Renal pelvis (tissue), 4 donors: ENCODE results near the gene AP5Z1. TPM values are rescaled to one million over a fixed set of nuclear protein-coding genes. Genes with fewer than 3 reads are reported as not detected.

Source experiments
- DNase-seq: peaks from one replicate; pipeline ENCODE4 v3.0.0-alpha.2; 2013
- polyA plus RNA-seq, 3 donors: library from polyadenylated mRNA; unstranded; fragments of 120-200 nt; gene quantifications; one replicate each; pipeline ENCODE4 v1.2.1, GENCODE V29; 2013; ENCODE audit not compliant: insufficient read length in 3 of 3

AP5Z1 gene
- polyA plus RNA-seq, 3 donors, result 23.0 to 31.6 (median 27.3) TPM

DNA sequence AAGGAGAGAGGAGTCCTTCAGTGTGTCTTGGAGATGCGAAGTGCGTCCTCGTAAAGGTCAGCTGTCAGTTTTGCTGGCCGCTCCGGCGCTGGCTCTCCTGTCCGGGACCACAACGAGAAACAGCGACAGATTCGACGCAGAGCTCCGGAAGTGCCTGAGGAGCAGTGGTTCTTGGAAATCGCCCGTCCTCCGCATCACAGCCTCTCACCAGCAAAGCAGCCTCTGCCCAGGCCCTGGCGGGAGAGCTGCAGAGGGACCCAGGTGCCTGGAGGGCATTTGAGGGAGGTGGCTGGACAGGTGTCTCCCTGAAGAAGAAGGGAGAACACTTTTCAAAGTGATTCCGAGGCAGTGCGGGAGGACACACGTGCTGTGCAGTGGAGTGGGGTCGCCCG is 11.6 kb upstream of the AP5Z1 start:
- DNase-seq, result no peak

DNA sequence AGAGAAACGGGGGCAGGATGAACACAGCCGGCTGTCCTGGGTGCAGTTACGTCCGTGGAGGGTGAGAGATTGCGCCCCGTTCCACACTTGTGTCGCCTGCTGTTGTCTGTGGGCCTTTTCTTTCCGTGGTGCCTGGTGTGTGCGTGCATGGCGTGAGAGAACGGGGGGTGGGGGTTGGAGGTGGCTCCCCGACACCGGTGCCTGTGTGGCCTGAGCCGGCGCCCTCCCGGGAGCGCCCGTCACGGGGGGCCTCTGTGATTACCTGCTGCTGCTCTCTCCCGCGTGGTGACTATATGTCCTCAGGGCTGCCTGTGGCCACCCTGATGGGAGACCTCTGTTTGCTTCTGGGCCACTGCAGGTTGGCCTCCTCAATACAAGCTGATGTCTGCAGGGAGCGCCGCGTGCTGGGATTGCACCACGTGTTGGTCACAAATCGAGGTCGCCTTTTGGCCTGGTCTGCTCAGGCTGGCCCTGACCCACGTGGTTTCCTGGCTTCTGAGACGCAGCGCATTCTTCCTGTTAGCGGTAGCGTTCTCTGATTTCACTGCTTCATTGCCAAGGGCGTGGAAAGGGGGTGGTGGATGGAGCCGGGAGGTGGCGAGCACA is 10.9 kb upstream of the AP5Z1 start:
- DNase-seq, result no peak

DNA sequence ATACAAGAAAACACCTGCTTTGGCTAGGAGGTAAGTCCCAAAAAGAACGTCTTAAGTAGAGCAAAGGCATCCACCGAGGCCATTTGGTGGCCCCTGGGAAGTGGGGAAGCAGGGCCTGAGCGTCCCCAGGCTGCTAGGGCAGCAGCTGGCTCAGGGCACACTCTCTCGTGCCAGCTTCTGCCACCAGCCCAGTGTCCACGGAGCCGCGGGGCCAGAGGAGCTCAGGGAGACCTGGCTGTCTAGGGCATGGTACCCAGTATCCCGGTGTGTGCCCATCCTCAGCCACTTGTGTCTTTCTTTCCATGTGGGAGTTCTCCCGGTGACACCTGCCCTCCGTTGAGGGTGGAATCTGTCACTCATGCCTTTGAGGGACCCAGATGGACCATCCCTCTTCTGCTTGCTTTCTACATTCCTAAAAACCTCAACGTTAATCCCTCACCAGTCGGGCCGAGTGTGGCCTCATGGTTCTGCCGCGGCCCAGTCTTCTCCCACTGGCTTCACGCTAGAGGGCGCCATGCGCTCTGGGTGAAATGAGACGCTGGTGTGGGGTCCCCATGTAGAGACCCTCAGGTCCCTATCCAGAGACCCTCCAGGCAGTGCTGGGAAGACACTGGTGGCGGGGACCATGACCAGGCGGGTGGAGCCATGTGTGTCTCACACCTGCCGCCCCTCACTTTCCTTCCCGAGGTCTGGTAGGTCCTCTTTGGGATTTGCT is 9.5 kb upstream of the AP5Z1 start:
- DNase-seq, result no peak

DNA sequence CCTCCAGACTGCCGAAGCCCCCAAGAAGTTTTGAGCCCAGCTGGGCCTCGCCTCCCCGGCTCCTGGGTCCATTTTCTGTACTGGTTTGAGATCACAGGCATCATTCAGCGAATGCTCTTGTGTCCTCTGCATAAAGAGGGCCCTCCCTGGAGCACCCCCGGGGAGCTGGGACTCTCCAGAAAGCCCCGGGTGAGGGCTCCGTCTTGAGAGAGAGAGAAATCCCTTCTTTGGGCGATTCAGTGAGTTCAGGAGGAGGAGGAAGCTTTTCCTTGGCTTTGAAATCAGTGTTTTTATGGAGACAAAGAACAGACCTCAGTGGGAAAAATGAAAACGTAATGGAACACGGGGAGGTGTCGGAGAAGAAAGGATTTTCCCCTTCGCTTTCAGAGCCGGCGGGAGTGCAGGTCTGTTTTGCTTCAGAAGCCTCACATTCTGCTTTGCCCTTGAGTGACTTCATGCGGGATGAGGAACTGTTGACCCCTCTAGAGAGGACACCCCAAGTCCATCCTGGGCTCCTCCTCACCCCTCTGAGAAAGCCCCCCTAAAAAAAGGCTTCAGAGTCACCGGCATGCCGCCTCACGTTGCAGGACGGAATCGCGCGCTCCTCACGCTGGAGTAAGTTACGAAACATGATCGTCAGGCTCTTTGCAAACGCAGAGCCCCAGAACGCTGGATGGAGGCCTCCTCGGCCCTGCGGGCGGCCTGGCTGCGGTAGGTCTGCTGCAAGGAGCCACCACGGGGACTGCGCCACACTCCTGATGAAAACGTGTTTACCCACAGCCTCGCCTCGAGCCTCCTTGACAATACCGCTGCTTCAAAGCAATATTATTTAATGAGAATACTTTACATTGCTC is 8.5 kb upstream of the AP5Z1 start:
- no peak for DNase-seq

DNA sequence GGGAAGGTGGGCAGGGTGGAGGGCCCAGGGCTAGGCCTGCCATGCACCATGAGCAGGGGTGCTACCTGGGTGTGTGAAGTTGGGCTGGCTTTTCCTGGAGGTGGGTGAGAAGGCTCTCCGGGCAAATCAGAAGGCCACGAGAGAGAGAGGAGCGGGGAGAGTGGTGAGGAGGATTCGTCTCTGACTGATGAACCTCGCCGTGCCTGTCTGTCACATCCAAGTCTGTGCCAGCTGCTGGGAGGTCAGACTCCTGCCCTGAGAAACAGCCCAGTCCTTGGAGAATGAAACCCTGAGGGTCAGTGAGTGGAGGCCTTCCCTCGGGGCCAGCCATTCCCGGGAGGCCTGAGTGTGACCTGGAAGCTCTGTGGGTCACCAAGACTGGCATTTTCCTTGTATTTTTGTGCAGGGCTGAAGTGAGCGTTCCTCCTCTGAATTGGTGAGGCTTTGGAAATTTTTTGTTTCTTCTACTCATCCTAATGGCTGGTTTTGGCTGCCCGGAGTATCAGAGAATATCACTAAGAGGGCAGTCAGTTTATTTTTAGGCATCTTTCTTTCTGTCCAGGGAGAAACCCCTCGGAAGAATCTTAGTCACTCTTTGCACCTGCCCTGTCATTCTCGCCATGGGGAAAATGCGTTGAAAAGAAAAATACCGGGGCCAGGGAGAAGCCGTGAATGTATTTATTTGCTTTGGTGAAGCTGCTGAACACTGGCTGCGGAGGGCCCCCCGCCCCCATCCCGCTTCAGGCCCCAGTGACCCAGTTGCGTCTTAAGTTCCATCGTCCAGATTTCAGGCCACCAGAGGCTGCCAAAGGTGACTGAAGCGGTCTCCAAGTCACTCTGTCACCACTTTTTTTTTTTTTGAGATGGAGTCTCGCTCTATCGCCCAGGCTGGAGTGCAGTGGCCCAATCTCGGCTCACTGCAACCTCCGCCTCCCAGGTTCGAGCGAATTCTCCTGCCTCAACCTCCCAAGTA is 6.5 kb upstream of the AP5Z1 start:
- DNase-seq, result no peak

DNA sequence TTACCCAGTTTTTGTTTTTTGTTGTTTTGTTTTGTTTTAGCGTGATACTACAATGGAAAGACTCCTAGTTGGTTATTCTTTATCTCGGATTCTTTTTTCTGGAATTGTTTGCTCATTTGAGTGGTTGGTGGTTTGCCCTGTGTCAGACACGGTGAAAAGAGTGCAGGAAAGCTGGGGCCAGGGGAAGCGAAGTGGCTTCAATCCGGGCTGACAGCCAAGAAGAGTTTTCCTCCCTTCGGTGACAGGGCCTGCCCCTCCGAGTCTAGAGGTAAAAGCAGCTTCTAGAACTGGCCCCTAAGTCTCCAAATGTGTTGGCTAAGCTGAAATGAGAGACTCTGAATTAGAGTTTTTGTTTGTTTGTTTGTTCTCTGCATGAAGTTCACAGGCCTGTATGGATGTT is 5.7 kb upstream of the AP5Z1 start:
- no peak for DNase-seq

DNA sequence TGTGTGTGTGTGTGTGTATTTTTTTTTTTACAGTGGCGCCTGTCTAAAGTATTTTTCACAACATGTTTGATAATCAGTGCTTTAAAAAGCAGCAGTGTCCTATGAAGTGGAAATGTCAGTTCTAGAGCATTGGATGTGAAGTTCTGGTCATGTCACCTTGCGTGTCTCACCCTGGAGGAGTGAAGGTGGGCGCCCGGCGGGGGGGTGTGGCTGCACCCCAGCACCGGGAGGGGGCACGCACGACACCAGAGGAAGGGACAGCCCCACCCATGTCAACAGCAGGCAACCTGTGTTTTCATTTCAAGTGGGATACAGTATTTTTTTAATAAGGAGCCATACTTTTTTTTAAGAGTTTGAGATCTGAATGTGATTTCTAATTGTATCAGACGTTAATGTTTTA is 4.5 kb upstream of the AP5Z1 start:
- no peak for DNase-seq

DNA sequence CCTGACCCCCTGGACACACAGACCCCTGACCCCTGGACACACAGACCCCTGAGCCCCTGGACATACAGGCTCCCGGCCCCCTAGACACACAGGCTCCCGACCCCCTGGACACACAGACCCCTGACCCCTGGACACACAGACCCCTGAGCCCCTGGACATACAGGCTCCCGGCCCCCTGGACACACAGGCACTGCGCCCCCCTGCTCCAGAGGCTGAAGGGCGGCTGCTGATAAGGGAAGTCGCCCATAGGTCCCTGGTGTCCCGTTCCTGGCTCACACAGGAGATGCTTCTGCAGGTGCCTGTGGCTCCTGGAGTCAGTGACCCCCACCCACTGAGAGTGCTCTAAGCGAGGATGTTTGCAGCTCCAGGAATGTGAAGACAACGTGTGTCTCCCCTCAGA is 3.7 kb upstream of the AP5Z1 start:
- DNase-seq, result no peak

DNA sequence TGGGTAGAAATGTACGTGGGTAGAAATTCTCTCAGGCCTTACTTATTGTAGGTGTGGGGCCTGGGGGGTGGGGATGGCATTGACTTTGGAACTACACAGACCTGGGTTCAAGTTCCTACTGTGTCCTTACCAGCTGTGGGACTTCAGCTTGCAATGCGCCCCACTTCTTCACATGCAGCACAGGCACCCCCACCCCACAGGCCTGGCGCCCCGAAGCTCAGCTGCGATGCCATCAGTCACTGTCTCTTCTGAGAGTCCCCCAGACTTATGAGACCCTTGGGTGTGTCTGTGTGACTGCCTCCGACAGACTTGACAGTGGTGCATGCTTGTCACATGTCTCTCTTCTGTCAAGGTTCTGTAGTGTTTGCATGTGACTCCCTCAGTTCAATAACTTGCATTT is 3.1 kb upstream of the AP5Z1 start:
- no peak for DNase-seq

DNA sequence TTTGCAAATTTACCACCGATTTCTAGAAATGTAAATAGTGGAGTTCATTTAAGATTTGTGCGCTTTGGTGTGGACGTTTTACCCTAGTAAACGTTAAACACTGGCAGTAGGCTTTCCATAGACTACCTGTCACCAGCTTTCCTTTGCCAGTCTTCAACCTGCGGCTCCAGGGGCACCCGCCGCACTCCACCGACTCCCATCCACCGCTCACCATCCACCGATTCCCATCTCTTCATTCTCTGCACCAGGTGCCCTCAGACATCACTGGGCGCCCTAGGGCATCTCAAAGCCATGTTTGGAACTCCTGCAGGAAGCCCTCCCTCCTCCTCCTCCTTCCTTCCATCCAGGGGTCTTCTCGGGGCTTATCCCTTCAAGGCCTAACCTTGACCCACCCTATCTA is 1.4 kb upstream of the AP5Z1 start:
- DNase-seq, result no peak

DNA sequence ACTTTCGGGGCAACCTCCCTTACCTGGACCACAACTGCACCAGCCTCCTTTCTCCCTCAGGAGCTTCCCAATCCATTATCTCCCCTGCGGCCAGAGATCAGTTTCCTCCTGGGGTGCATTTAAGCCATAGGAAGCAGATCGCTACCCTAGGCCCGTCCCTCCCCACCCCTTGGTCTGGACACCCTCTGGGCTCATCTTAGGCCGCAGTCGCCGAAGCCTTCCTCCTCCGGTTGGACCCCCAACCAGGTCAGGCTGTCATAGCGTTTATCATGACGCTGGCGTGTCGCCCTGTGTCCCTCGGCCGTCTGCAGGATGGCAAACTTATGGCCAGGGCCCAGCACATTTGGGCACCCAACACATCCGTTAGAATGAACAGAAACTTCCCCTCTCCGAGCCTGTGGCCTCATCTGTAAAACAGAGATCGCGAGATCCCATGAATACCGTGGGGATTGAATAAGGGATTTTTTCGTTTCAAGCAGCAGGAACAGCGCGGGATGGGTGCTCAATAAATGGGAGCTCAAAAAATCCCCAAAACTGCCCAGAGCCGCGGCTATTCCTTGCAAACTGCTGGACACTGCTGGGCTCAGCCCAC is 669 bp upstream of the AP5Z1 start:
- peak; percentile 65 for DNase-seq

DNA sequence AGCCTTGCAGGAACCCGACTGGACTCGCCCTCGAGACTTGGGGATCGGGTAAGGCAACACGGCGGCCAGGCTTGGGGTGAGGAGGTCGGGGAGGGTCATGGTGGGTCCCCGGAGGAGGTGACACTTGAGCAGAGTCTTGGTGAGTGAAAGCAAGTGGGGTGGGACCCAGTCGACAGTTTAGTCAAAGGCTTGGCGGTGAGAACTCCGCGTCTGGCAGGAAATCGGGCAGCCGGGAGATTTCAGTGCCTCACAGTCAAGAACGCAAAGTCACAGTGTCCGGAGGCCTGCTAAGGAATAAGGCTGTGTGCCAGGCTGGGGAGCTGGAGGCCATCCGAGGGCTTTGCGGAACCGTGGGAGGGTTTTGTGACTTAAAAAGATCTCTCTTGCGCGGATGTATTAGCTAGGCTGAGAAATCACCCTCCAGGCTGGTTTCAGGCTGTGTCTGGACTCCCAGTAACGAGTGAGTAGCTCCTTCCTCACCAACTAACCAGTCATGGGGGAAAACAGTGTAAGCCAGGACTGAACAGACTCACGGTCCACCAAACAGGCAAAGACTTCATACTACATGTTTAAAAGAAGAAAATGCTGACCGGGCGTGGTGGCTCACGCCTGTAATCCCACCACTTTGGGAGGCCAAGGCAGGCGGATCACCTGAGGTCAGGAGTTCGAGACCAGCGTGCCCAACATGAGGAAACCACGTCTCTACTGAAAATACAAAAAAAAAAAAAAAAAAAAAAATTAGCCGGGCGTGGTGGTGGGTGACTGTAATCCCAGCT is 613 bp downstream of the AP5Z1 start:
- peak; percentile 26 for DNase-seq

DNA sequence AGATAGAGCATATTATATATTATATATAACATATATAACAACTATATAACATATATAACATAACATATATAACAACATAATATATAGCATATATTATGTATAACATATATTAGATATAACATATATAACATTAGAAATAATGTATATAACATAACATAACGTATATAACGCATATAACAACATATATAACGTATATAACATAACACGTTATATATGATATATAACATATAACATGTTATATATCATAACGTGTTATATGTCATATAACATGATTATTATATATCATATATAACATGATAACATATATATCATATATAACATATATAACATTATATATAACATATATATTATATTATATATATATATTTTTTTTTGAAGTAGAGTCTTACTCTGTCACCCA is 3.7 kb downstream of the AP5Z1 start:
- no peak for DNase-seq

DNA sequence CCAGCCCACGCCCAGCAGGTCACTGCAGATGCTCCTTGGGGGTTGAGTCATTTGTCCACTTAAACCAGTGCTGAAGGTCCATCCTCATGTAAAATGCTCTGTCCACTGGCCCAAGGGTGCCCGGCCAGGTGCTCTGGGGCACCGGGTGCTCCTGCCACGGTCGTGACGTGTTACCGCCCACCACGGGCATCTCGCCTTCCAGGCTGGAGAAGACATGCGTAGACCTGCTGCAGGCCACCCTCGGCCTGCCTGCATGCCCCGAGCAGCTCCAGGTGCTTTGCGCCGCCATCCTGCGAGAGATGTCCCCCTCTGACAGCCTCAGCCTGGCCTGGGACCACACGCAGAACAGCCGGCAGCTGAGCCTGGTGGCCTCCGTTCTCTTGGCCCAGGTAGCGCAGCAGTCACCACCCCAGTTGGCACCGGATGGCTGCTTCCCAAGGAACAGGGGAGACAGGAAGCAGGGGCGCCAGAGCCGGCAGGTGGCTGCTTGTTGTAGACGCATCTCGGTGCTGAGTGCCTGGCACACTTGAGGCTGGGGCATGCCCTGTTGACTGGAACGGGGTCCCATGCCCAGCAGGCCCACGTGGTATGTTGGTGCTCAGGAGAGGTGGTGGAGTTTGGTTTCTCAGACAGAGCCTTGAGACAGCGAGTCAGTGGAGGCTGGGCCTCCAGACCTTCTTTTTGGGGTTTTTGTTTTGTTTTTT is 6.1 kb downstream of the AP5Z1 start:
- no peak for DNase-seq

DNA sequence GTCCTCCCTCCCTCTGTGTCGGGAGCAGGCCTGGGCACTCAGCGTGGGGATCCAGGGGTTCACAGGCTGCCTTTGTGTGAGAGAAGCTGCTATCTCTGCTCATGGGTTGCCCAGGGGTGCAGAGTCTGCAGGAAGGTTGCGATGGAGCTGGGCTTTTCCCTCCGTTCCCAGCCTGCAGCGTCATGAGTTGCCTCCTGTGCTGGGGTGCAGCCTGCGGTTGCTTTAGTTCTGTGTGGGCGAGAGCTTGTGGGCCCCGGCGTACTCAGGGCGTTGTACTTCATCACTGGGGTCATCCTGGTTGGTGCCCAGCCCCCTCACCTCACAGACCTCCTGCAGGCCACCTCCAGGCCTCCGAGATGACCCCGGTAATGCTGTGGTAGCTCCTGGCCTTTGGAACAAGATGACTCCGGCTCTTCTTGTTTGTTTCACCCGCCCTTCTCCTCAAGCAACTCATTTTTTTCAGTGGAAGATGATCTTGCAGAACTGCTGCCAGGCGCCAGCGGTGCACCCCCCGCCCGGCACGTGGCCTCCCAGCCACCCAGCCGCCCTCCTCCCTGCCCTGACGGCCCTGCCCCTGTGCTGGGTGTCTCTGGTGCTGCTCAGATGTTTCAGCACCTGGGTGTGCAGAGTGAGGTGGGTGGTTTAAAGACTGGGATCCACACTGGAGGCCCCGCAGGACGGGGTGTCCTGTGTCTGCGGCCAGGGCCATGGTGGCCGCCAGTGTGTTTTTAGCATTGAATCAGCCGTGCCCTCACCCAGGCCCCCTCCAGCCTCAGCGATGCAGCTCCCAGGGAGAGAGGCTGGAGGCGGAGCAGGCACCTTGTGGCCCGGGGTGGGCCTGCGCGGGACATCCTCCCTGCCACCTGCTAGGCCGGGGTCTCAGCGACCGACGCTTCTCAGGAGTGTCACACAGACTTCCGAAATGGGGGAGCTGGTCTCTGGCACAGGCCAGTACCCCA is 7.2 kb downstream of the AP5Z1 start:
- DNase-seq, result no peak

DNA sequence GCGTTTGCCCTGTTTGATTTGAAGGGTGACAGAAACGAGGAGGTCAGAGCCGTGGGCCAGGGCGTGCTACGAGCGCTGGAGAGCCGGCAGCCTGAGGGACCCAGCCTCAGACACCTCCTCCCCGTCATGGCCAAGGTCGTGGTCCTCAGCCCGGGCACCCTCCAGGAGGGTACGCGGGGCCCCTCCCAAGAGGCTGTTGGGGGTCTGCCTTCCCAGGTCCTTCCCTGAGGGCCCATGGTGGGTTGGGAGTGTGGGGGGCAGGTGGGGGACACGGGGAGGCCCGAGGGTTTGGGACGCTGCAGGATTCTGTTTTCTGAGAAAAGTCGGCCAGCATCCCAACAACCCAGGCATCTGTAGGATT is 7.8 kb downstream of the AP5Z1 start:
- no peak for DNase-seq

DNA sequence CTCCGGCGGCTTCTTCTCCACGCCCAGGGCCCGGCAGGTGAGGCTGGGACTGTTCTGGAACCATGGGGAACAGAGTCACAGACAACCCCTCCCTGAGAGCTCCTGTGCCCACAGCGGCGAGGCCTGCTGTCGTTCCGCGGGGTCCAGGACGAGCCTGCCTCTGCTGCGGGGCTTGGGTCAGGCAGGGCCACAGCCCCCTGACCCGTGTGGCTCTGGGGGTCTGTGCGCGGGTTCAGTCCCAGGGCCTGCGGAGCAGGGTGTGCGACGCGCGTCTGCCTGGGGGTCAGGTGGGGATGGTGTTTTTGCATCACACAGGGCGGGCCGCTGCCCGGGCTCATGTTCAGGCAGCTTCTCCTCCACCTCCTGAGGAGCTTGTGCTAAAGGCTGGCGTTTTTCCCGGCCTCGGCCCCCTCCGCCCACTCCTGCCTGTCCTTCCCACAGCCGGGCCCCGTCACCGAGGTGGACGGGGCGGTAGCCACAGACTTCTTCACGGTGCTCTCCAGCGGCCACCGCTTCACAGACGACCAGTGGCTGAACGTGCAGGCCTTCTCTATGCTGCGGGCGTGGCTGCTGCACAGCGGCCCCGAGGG is 8.4 kb downstream of the AP5Z1 start:
- DNase-seq, result no peak

DNA sequence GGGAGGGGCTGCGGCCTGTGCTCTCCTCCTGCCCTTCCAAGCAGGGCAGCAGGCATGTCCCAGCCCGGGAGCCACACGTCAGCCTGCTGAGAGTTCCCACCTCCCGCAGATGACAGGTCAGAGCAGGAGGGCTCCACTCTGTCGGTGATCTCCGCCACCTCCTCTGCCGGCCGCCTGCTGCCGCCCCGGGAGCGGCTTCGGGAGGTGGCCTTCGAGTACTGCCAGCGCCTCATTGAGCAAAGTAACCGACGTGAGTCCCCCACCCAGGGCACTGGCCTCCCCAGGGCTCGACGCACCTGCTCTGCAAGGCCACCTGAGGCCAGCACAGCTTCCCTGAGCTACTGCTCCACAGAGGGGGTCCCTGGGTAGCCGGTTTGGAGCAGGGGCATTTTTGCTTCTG is 9.4 kb downstream of the AP5Z1 start:
- DNase-seq, result no peak

DNA sequence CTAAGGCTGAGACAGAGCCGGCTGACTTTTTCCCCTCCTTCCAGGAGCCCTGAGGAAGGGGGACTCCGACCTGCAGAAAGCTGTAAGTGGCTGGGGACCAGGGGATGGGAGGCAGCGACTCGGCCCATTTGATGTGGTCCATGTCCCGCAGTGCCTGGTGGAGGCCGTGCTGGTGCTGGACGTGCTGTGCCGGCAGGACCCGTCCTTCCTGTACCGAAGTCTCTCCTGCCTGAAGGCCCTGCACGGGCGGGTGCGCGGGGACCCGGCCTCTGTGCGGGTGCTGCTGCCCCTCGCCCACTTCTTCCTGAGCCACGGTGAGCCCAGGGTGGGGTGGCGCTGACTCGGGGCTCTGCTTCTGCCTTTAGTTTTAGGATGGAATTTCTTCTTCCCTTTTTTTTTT is 9.9 kb downstream of the AP5Z1 start:
- no peak for DNase-seq
